Measurements from ENCODE around the gene BRCC3.
"Not testable (repeated sequence)": the region's sequence is repeated elsewhere in the genome, so short reads cannot be mapped to it uniquely, and the experiment has no call there.

The BRCC3 gene

GRCh38 chrX:155061760-155062159 is 9.5 kb upstream of the BRCC3 start:
- no peak for DNase-seq

DNA sequence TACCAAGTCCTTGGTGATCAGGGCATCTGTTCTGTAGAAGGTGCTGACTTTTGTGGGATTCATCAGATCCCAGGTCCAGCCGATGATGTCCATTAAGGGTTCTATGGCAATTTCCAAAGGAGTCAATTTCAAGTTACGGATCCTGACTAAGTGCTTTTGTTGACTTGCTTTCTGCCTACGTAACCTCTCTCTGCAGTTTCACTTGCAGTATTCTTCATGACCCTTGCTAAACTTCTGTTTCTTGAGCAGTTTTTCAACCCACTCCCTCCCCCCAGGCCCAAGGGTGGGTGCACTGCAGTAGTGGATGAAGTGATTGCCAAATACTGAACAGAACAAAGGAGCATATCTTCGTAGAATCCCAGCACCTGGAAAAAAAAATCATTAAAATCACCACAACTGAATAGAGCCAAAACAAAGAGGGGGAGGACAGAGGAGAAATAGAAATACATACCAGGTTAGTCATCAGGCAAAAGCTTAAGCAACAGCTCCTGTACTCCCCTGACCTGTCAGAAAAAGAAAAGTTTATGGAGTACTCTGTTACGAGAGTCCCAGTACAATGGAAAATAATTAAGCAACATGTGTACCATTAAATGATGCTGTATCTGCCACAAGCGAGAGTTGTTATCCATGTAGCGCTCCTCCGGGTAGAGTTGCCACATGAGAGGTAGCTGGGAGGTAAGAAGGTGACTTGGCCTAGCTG is 6.1 kb upstream of the BRCC3 start:
- DNase-seq, result no peak

DNA sequence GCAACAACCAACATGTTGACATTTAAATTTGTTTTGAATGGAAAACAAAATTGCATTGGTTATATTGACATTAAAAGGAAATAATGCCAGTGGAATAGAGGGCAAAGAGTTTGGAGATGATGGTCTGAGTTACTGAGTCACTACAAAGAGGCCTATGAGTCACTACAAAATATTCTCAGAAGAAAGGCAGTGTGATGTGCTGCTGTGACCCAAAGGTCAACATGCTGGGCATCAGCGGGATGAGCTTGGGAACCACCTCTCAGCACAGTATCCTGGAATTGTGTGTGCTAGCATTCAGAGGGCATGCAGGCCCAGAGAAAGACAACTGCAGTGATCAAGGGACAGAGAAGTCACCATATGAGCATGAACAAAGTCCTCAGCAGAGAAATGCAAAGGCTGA is 3.1 kb upstream of the BRCC3 start:
- no peak for DNase-seq

GRCh38 chrX:155069414-155069813 is 1.9 kb upstream of the BRCC3 start:
- no peak for DNase-seq

GRCh38 chrX:155070038-155070437 is 1.3 kb upstream of the BRCC3 start:
- DNase-seq, result no peak

GRCh38 chrX:155070663-155070974 is 689 bp upstream of the BRCC3 start:
- no peak for DNase-seq

GRCh38 chrX:155071694-155072280 is 479 bp downstream of the BRCC3 start:
- peak; percentile 5 for DNase-seq

GRCh38 chrX:155086202-155086840 is 15.0 kb downstream of the BRCC3 start:
- DNase-seq, result peak; percentile 34

DNA sequence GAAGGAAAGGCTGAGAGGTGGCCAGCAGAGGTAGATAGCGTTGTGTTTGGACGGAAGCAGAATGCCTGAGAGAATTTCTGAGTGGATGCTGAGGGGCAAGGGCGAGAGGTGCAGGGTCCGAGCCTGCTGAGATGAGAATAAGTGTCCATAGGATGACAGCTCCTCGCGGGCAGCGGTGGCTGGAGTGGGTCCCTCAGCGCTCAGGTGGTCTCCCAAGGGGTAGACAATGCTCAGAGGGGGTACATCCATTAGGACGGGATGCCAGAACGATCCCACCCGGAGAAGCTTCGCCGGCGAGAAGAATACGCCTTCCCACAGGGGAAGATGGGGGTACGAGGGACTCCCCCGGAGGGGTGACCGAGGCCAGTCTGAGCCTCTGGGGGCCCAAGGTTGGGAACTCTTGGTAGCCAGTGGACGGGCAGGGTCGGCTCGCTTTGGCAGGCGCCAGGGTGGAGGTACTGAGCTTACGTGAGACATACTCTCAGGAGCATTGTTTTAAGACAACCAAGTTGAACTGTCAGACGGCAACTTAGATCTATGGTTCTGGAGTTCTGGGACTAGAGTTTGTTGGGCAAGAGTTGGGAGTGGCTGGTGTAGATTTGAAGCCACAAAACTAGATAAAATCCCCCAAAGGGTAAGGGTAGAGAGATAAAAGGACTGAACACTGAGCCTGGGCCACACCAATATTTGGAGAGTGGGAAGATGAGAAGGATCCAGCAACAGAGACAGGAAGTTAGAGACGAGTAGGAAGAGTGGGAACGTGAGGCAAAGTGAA is 15.8 kb downstream of the BRCC3 start:
- DNase-seq, result no peak

GRCh38 chrX:155094468-155095061 is 23.3 kb downstream of the BRCC3 start:
- DNase-seq, result no peak

DNA sequence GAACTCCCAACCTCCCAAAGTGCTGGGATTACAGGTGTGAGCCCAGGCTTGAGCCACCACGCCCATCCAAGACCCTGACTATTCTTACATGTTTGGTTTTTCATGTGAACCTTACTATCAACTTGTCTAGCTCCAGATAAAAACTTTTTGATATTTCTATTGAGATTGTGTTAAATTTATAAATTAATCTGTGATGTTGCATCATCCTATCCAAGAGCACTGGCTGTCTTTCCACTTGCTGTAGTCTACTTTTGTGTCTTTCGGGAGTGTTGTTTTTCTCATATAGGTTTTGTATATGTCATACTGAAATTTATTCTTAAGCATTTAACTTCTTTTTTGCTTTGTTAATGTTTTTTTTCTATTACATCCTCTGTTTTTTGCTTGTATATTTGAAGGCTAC is 34.6 kb downstream of the BRCC3 start:
- no peak for DNase-seq

DNA sequence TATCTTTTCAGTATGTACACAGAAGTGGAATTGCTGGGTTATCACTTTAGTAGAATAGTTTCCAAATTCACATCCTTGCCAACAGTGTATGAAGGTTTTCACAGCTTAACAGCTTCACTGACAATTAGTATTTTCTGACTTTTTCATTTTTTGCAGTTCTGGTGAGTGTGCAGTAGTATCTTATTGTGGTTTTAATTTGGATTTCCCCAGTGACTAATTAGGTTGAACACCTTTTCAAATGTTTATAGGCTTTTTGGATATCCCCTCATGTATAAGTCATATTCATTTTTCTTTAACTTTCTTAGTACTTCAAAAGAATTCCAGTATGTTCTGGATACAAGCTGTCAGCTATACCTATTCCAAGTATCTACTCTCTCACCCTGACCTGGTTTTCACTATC is 37.1 kb downstream of the BRCC3 start:
- DNase-seq, result no peak

DNA sequence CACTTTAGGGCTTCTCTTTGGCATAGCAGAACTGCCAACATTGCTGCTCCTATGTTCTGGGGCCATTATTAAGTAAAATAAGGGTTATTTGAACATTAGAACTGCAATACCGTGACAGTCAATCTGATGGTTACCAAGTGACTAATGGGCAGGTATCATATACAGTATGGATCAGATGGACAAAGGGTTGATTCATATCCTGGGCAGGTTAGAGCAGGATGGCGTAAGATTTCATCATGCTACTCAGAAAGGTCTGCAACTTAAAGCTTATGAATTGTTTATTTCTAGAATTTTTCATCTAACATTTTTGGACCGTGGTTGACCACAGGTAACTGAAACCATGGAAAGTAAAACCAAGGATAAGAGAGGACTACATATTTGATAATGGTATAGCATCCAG is 40.9 kb downstream of the BRCC3 start:
- no peak for DNase-seq

GRCh38 chrX:155113097-155113496 is 41.8 kb downstream of the BRCC3 start:
- DNase-seq, result no peak

DNA sequence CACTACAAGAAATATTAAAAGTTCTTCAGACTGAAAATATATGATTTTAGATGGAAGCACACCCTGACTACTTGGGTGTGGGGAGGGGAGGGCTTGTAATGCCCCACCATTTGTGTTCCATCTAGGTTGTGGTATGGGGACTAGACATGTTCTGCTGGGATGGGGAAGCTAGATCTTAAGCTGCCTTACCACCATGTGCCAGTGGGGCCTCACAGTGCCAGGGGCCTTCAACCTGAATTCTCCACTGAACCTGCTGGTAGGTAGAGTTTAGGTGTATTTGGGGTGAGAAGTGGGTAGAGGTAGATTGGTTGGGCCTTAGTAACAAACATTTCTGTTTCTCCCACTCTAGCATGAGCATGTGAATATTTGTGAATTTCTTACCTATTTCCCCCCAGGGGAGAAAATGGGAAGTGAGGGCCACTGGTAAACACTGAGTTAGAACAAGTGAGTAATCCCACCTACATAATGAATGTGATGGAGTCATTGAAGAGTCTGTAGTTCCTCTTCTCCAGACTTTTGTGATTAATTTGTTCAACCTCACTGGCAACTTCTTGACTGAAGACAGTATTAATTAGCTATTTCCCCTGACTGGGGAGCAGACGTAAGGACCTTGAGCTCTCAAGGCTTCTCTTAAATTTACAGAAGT is 44.0 kb downstream of the BRCC3 start:
- no peak for DNase-seq

DNA sequence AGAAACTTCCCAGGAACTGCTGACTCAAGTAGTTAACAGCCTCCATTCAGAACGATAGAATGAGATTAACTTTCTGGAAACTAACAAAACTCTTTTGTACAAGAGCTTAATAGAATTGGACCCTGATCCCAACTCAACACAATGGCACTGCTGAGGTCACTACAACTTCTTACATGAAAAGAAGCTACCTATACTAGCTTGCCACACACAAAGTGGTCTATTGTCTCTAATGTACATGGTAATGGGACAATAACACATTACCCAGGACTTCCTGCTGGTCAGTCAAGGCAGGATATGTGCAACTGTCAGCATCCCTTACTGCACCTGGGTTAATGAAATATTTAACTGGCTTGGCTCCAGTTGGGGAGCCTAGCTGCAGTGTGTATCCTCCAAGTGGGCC is 56.2 kb downstream of the BRCC3 start:
- no peak for DNase-seq

DNA sequence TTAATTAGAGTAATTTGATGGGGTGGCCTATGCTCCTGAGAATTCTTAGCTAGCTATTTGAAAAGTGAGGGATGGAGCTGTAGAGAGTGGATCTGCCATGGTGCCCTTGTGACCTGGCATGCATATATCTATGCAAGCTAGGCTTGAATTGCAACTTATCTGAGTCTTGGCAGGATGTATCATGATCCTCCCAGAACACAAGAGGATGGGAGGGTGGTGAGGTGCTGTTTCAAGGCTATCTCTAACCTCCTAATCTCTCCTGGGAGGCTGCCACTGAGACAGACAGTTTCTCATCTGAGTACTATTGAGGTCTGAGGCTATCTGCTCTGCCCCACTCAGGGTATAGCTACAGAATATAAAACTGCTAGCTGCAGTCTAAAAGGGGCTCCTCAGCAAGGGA is 56.6 kb downstream of the BRCC3 start:
- no peak for DNase-seq

- no peak for DNase-seq
Measured at GRCh38 chrX:155132110-155132509, 60.8 kb downstream of the BRCC3 start.

- no peak for DNase-seq
Measured at GRCh38 chrX:155134255-155134654, 62.9 kb downstream of the BRCC3 start.

- DNase-seq, result no peak
Measured at GRCh38 chrX:155143959-155144548, 72.7 kb downstream of the BRCC3 start.

DNA sequence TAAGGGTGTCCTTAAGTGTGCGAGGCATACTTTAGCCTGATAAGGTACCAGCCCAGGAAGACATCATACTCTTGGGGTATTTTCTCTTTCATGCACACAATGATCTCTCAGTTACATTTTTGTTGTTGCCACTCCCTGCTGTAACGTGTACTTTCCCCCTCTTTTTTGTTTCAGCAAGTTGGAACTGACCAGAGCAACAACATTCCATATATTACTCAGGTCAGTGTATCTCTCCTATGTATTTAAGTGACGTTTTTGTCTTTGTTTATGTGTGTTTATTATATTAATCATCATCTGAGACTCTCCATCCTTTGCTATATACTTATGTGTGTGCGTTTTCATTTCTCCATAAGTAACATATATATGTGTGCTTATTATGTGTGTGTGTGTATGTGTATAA is 73.6 kb downstream of the BRCC3 start:
- no peak for DNase-seq

DNA sequence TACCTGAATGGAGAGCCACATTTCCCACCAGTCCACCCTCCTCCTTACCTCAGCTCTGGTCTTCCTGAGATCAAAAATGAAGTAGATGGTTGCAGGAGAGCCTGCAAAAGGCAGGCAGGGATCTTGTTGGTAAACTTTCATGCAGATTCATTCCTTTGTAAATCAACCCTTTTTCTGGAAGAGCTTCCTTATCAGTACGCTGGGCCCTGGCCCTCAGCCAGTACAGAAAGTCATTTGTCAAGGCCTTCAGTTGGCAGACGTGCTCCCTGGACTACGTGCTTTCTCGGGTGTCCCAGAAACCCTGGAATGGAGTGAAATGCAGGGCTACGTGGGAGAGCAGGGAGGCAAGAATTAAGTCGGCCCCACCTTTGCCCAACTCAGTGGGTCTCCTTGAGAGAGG is 76.3 kb downstream of the BRCC3 start:
- DNase-seq, result not testable (repeated sequence)

DNA sequence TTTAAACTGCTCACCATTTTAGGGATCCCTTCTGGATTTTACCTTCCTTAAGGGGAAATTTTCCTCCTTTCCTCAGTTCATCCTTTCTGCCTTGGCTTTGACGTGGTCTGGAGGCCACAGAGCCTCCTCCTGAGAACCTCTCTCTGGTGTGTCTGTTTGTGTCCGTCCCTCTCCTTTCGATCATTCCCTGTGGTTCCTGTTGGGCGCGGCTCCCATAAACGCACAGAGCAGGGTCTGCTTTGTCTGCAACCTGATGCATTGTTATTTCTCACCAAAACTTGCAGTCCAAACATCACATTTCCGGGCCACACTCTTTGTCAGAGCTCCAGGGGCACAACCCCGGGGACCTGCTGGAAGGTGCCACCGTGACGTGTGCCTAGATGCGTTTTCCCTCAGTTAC is 76.9 kb downstream of the BRCC3 start:
- DNase-seq, result not testable (repeated sequence)
